ENCODE results near the gene CEP250.

The CEP250 gene

DNA sequence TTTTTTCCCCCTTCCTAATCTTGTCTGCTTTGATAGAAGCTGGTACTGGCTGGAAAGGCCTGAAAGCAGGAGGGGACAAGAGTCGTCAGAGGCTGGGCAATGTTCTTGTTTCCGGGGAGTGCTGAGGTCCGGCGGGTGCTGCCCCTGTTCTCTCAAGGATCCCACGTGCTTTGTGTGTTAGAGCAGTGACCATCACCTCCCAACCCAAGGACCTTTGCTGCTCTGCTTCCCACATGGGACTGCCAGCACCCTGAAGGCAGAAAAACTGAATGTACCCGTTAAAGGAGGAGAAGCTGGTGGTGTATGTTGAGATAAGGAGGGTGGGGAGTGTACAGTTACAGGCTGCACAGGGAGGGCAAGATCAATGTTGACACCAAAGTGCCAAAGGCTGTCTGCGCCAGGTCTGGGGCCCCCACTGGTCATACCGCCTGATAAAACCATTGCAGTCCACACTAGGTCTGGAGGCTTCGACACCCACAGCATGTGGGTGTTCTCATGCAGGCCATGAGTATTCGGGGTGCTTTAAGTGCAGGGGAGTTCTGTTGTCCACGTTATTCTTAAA is 59.1 kb downstream of the CEP250 start:
- H3K27me3 ChIP-seq (ENCODE audit: insufficient read depth, low read length, poor library complexity), result no peaks in the 10 kb centered on the region
- H3K4me1 ChIP-seq (ENCODE audit: insufficient read depth, low read length), result no peaks in the 10 kb centered on the region
- DNase-seq (no peak), ATAC-seq (ENCODE audit: insufficient read depth, low read depth) (no peak)
- H4K20me1 ChIP-seq (ENCODE audit: insufficient read depth, low read length), result no peaks in the 10 kb centered on the region
- H3K9me3 ChIP-seq (ENCODE audit: insufficient read depth, low read length, severe bottlenecking), result no peaks in the 10 kb centered on the region
- no peak overlapping the region for H3K4me3 ChIP-seq (ENCODE audit: low read depth in 1 of 2, low read length in 2 of 2)
- no peaks in the 10 kb centered on the region for H3K79me2 ChIP-seq (ENCODE audit: insufficient read depth, low read length)
- H2AFZ ChIP-seq (ENCODE audit: low read depth, low read length), result no peak overlapping the region
- peaks cover 38% of the 10 kb centered on the region for H3K36me3 ChIP-seq (ENCODE audit: insufficient read depth, low read length)
- H3K4me2 ChIP-seq (ENCODE audit: insufficient read depth, low read length), result no peak overlapping the region
- no peak overlapping the region for H3K9ac ChIP-seq (ENCODE audit: low read depth, low read length)
- H3K27ac ChIP-seq (ENCODE audit: low read length), result no peak overlapping the region
- TF ChIP-seq EZH2 (IDR thresholded peaks at IDR 0.05; ENCODE audit: borderline replicate concordance, low read depth, low read length, severe bottlenecking) (no peak), CTCF (IDR thresholded peaks at IDR 0.05; ENCODE audit: borderline replicate concordance, extremely low read depth, low read length, poor library complexity, severe bottlenecking) (no peak)

- Histone ChIP-seq H2AFZ (ENCODE audit: low read depth, low read length) (no peak overlapping the region), H3K36me3 (ENCODE audit: insufficient read depth, low read length) (peaks cover 29% of the 10 kb centered on the region), H3K9me3 (ENCODE audit: insufficient read depth, low read length, severe bottlenecking) (no peaks in the 10 kb centered on the region), H3K4me1 (ENCODE audit: insufficient read depth, low read length) (no peaks in the 10 kb centered on the region), H3K27me3 (ENCODE audit: insufficient read depth, low read length, poor library complexity) (no peaks in the 10 kb centered on the region), H4K20me1 (ENCODE audit: insufficient read depth, low read length) (no peaks in the 10 kb centered on the region), H3K4me3 (ENCODE audit: low read depth in 1 of 2, low read length in 2 of 2) (no peak overlapping the region), H3K79me2 (ENCODE audit: insufficient read depth, low read length) (no peaks in the 10 kb centered on the region), H3K27ac (ENCODE audit: low read length) (no peak overlapping the region), H3K4me2 (ENCODE audit: insufficient read depth, low read length) (no peak overlapping the region), H3K9ac (ENCODE audit: low read depth, low read length) (no peak overlapping the region)
- ATAC-seq (ENCODE audit: insufficient read depth, low read depth) (no peak), DNase-seq (no peak)
- no peak for TF ChIP-seq EZH2 (IDR thresholded peaks at IDR 0.05; ENCODE audit: borderline replicate concordance, low read depth, low read length, severe bottlenecking)
- no peak for TF ChIP-seq CTCF (IDR thresholded peaks at IDR 0.05; ENCODE audit: borderline replicate concordance, extremely low read depth, low read length, poor library complexity, severe bottlenecking)
Measured at GRCh38 chr20:35515341-35515740, 59.9 kb downstream of the CEP250 start.

DNA sequence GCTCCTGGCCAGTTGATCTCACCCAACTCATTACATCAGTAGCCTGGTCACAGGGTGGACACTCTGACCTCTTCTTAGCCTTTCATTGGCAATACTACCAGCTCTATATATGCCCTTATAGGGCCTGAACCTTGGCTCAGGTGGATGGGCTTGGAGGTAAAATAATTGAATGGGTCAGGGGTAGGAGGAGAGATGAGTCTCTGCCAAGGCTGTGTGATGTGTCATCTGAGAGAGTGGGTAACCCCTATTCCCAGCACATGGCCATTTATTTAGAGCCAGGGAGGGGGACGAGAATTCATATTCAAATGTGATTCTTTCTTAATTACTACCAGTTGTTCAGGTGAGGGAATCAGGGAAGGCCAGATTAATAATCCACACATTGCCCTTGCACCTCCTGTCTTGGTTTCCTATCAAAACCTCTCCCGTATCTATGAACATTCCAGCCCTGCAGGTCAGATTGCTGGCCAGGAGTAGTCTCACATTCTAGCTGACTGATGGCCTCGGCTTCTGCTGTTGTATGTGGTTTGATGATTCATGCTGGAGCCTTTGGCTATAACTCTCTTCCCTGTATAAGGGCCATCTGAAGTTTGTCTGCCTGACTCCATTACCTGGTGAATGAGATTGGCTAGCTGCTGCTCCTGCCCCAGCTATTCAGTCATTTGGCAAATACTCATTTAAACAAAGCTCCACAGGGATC is 60.7 kb downstream of the CEP250 start:
- Histone ChIP-seq H2AFZ (ENCODE audit: low read depth, low read length) (no peak overlapping the region), H3K9me3 (ENCODE audit: insufficient read depth, low read length, severe bottlenecking) (no peaks in the 10 kb centered on the region), H3K4me2 (ENCODE audit: insufficient read depth, low read length) (no peak overlapping the region), H3K9ac (ENCODE audit: low read depth, low read length) (no peak overlapping the region), H3K4me3 (ENCODE audit: low read depth in 1 of 2, low read length in 2 of 2) (no peak overlapping the region), H3K27me3 (ENCODE audit: insufficient read depth, low read length, poor library complexity) (no peaks in the 10 kb centered on the region), H3K27ac (ENCODE audit: low read length) (no peak overlapping the region), H3K79me2 (ENCODE audit: insufficient read depth, low read length) (no peaks in the 10 kb centered on the region), H3K4me1 (ENCODE audit: insufficient read depth, low read length) (no peaks in the 10 kb centered on the region), H3K36me3 (ENCODE audit: insufficient read depth, low read length) (peaks cover 23% of the 10 kb centered on the region), H4K20me1 (ENCODE audit: insufficient read depth, low read length) (no peaks in the 10 kb centered on the region)
- no peak for ATAC-seq (ENCODE audit: insufficient read depth, low read depth)
- no peak for TF ChIP-seq CTCF (IDR thresholded peaks at IDR 0.05; ENCODE audit: borderline replicate concordance, extremely low read depth, low read length, poor library complexity, severe bottlenecking)
- TF ChIP-seq EZH2 (IDR thresholded peaks at IDR 0.05; ENCODE audit: borderline replicate concordance, low read depth, low read length, severe bottlenecking), result no peak
- DNase-seq, result no peak

All from DND-41 (cell line).